WTC11 (cell line): ENCODE data around the gene BCOR.

Source experiments
- ATF3 ChIP-seq: sonication (generic); formaldehyde crosslinking; conservative IDR thresholded peaks from 2 replicates; pipeline ENCODE4 v1.8.1; 2022; ENCODE audit warnings: mild to moderate bottlenecking, missing genetic modification reagents
- CREB1 ChIP-seq: sonication (generic); formaldehyde crosslinking; IDR thresholded peaks from 2 replicates; pipeline ENCODE4 v1.8.0; 2023; ENCODE audit warnings: mild to moderate bottlenecking, missing genetic modification reagents
- CREM ChIP-seq: sonication (generic); formaldehyde crosslinking; IDR thresholded peaks from 2 replicates; pipeline ENCODE4 v1.8.1; 2022; ENCODE audit warnings: mild to moderate bottlenecking, missing genetic modification reagents, moderate library complexity
- FOXJ3 ChIP-seq: sonication (generic); formaldehyde crosslinking; IDR thresholded peaks from 2 replicates; pipeline ENCODE4 v1.9.0; 2021; ENCODE audit warnings: missing genetic modification reagents, mild to moderate bottlenecking, borderline replicate concordance
- JAZF1 ChIP-seq: fragments of 250-450 bp; sonication (Bioruptor Pico); IDR thresholded peaks from 2 replicates; pipeline ENCODE4 v1.9.0; 2021; ENCODE audit warnings: moderate library complexity, mild to moderate bottlenecking, inconsistent platforms
- JUN ChIP-seq: sonication (generic); formaldehyde crosslinking; IDR thresholded peaks from 2 replicates; pipeline ENCODE4 v1.8.0; 2023; ENCODE audit warnings: mild to moderate bottlenecking, missing genetic modification reagents
- RELA ChIP-seq: sonication (generic); formaldehyde crosslinking; IDR thresholded peaks from 2 replicates; pipeline ENCODE4 v1.8.1; 2022; ENCODE audit warnings: missing genetic modification reagents, mild to moderate bottlenecking, borderline replicate concordance
- SP1 ChIP-seq: sonication (generic); formaldehyde crosslinking; conservative IDR thresholded peaks from 2 replicates; pipeline ENCODE4 v1.8.1; 2022; ENCODE audit warnings: missing genetic modification reagents
- TEAD1 ChIP-seq: sonication (generic); formaldehyde crosslinking; IDR thresholded peaks from 2 replicates; pipeline ENCODE4 v1.8.0; 2022; ENCODE audit warnings: mild to moderate bottlenecking, missing genetic modification reagents
- ZBTB21 ChIP-seq: sonication (generic); formaldehyde crosslinking; IDR thresholded peaks from 2 replicates; pipeline ENCODE4 v1.8.1; 2023; ENCODE audit warnings: mild to moderate bottlenecking, missing genetic modification reagents, borderline replicate concordance
- ZNF219 ChIP-seq: sonication (generic); formaldehyde crosslinking; IDR thresholded peaks from 2 replicates; pipeline ENCODE4 v1.8.0; 2023; ENCODE audit warnings: missing genetic modification reagents, mild to moderate bottlenecking, borderline replicate concordance
- TF ChIP-seq, protein P1 (sequence below): fragments of 200-600 bp; IDR thresholded peaks from 2 replicates; pipeline ENCODE4 v1.8.0; 2022; ENCODE audit warnings: antibody characterized with exemption
- TF ChIP-seq, protein P2 (sequence below): sonication (generic); formaldehyde crosslinking; IDR thresholded peaks from 2 replicates; pipeline ENCODE4 v1.8.0; 2022; ENCODE audit warnings: mild to moderate bottlenecking, missing genetic modification reagents

- TF ChIP-seq ZNF219 (CRISPR knock-in tag): no peak
- TF ChIP-seq, protein P1, sequence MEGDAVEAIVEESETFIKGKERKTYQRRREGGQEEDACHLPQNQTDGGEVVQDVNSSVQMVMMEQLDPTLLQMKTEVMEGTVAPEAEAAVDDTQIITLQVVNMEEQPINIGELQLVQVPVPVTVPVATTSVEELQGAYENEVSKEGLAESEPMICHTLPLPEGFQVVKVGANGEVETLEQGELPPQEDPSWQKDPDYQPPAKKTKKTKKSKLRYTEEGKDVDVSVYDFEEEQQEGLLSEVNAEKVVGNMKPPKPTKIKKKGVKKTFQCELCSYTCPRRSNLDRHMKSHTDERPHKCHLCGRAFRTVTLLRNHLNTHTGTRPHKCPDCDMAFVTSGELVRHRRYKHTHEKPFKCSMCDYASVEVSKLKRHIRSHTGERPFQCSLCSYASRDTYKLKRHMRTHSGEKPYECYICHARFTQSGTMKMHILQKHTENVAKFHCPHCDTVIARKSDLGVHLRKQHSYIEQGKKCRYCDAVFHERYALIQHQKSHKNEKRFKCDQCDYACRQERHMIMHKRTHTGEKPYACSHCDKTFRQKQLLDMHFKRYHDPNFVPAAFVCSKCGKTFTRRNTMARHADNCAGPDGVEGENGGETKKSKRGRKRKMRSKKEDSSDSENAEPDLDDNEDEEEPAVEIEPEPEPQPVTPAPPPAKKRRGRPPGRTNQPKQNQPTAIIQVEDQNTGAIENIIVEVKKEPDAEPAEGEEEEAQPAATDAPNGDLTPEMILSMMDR: no peak
- TF ChIP-seq, protein P2, sequence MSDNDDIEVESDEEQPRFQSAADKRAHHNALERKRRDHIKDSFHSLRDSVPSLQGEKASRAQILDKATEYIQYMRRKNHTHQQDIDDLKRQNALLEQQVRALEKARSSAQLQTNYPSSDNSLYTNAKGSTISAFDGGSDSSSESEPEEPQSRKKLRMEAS (CRISPR knock-in tag): no peak
- TF ChIP-seq SP1 (CRISPR knock-in tag): no peak
- no peak for TF ChIP-seq RELA (CRISPR knock-in tag)
- TF ChIP-seq TEAD1 (CRISPR knock-in tag): no peak
- TF ChIP-seq ATF3 (CRISPR knock-in tag): no peak
- no peak for TF ChIP-seq FOXJ3
- no peak for TF ChIP-seq CREM (CRISPR knock-in tag)
- TF ChIP-seq JUN: no peak
- TF ChIP-seq ZBTB21: no peak
- TF ChIP-seq JAZF1: no peak
- no peak for TF ChIP-seq CREB1 (CRISPR knock-in tag)
Observed at GRCh38 chrX:40087425-40088298, 10.1 kb downstream of the BCOR start.
